DND-41 (cell line): ENCODE results near the gene PRKCZ.

Experiments used
- CTCF ChIP-seq: IDR thresholded peaks from 2 replicates; pipeline ENCODE4 v1.5.1; 2012; ENCODE audit warnings: borderline replicate concordance, low read length, moderate library complexity, mild to moderate bottlenecking; ENCODE audit not compliant: poor library complexity, severe bottlenecking; ENCODE audit errors: extremely low read depth
- EZH2 ChIP-seq: IDR thresholded peaks from 3 replicates; pipeline ENCODE4 v1.6.1; 2012; ENCODE audit warnings: borderline replicate concordance, low read depth, mild to moderate bottlenecking, moderate library complexity, low read length, inconsistent platforms; ENCODE audit not compliant: severe bottlenecking

DNA sequence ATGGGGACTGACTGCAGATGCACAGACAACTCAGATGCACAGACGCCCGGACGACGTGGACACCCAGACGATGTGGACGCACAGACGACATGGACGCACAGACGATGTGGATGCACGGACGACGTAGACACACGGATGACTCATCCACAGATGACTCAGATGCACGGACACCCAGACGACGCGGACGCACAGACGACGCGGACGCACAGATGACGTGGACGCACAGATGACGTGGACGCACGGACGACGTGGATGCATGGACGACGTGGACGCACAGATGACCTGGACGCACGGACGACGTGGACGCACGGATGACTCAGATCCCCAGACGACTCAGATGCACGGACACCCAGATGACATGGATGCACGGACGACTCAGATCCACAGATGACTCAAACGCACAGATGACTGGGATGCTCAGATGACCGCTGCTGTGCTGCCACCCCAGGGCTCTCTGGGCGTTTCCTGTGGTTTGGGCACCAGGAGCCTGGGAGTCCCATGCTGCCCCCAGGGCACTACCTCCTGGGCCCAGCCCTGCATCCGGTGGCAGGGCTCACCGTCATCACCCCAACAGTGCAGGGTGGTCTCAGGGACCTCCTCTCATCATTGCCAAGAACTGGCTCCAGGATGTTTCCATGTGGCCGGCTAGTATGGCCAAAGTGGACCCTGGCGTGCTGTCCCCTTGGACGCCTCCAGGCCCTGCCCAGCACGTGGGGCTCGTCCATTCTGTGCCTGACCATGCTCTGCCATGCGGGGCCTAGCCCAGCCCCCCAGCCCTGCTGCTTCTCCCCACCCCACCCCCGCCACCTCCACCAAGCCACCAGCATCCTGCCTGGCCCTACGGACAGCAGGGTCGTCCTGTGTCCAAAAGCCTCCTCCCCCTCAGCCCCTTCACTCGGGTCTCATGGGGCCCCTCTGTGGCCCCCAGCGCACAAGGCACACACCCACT, 130.4 kb downstream of the PRKCZ start:
- TF ChIP-seq CTCF = no peak
- no peak for TF ChIP-seq EZH2
